ENCODE data around the gene KITLG.
"Not testable (repeated sequence)": the region's sequence is repeated elsewhere in the genome, so short reads cannot be mapped to it uniquely, and the experiment has no call there.

The KITLG gene

GRCh38 chr12:88575361-88575970 is 4.8 kb downstream of the KITLG start:
- no peak for DNase-seq (ENCODE audit: low read depth)

- DNase-seq (ENCODE audit: low read depth), result no peak
These were observed 6.0 kb downstream of the KITLG start for GRCh38 chr12:88574278-88574677.

- no peak for DNase-seq (ENCODE audit: low read depth)
These were observed 6.7 kb downstream of the KITLG start for GRCh38 chr12:88573583-88573982.

- DNase-seq (ENCODE audit: low read depth), result no peak
These were observed 7.3 kb downstream of the KITLG start for GRCh38 chr12:88572781-88573549.

GRCh38 chr12:88571543-88571942 is 8.7 kb downstream of the KITLG start:
- DNase-seq (ENCODE audit: low read depth), result no peak

DNA sequence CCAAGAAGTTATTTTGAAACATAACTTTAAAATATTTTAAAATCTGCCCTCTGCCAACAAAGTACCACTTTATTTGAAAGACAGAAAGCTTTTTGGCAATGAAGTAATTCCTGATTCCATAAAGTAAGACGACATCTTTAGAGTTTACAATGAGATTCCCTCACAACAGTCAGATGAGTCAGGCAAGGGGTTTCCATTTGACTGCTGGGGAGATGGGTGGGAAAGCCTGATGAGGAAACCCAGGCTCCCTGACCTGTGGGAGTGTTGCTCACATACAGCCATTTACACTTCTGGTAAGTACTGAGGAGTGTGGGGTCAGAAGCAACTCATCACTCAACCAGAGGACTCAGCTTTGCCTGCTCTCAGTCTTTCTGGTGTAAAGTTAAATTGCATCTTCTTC is 10.2 kb downstream of the KITLG start:
- DNase-seq (ENCODE audit: low read depth), result no peak

- no peak for DNase-seq (ENCODE audit: low read depth)
These were observed 13.8 kb downstream of the KITLG start for GRCh38 chr12:88566430-88566829.

GRCh38 chr12:88562846-88563582 is 17.3 kb downstream of the KITLG start:
- DNase-seq (ENCODE audit: low read depth), result no peak

DNA sequence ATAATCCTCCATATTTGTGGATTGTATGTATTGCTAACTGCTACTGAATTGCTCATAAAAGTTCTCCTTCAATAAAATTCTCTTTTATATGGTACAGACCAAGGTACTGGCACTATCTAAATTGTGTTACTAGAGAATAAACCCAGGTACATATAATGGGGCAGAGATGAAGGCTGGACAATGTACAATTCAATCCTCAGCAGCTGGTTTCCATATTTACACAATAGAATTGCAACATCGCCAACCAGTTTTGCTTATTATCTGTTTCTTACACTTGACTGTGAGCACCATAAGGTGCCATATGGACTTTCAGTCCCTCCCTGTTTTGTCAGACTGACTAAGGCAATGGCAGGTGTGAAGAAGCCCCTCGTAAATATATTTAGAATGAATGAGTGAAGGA is 18.1 kb downstream of the KITLG start:
- no peak for DNase-seq (ENCODE audit: low read depth)

DNA sequence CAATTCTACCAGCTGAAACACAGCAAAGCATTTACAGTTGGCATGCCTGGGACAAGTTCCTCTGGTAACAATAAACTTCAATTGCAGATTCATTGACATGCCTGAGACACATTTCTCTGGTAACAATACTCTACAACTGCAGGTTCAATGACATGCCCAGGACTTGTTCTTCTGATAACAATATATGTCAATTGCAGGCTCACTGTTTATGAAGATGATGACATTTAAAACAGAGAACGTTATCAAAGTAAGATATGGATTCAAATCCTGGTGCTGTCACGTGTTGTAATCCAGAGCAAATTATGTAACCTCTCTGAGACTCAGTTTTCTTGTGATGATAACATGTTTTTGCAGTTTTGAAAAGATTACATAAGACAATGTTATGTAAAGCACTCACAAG is 20.5 kb downstream of the KITLG start:
- no peak for DNase-seq (ENCODE audit: low read depth)

- no peak for DNase-seq (ENCODE audit: low read depth)
These were observed 21.1 kb downstream of the KITLG start for GRCh38 chr12:88559199-88559598.

GRCh38 chr12:88558340-88558867 is 21.9 kb downstream of the KITLG start:
- DNase-seq (ENCODE audit: low read depth), result no peak

- no peak for DNase-seq (ENCODE audit: low read depth)
These were observed 24.0 kb downstream of the KITLG start for GRCh38 chr12:88556213-88556774.

- no peak for DNase-seq (ENCODE audit: low read depth)
These were observed 26.2 kb downstream of the KITLG start for GRCh38 chr12:88553941-88554658.

DNA sequence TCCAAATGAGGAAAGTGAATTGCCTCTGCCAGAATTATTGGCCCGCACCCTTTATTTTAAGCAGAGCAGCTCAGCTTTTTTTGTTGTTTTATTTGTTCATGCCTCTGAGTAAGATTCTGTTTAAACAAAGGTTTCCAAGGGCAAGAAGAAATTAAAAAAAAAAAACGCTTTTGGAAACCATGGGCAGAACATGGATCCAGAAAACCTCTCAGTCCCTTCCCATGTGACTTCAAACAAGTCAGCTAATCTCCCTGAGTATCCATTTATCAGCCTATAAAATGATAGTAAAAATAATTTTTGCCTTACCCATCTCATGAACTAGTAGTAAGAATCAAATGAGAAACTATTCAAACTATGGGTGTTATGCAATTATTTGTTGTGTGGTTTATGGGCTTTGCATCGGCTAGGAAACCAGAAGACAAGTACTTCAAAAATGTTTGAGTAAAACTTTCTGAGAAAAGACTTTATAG is 27.6 kb downstream of the KITLG start:
- no peak for DNase-seq (ENCODE audit: low read depth)

- no peak for DNase-seq (ENCODE audit: low read depth)
These were observed 30.3 kb downstream of the KITLG start for GRCh38 chr12:88549929-88550328.

GRCh38 chr12:88547949-88548348 is 32.3 kb downstream of the KITLG start:
- DNase-seq (ENCODE audit: low read depth), result not testable (repeated sequence)

GRCh38 chr12:88546853-88547252 is 33.4 kb downstream of the KITLG start:
- DNase-seq (ENCODE audit: low read depth), result no peak

GRCh38 chr12:88546226-88546625 is 34.0 kb downstream of the KITLG start:
- DNase-seq (ENCODE audit: low read depth), result no peak

GRCh38 chr12:88544991-88545980 is 35.0 kb downstream of the KITLG start:
- DNase-seq (ENCODE audit: low read depth), result no peak

All from stimulated activated CD8-positive, alpha-beta memory T cell treated with anti-CD3 and anti-CD28 coated beads, Interleukin-7, amount 100 ng/mL, for 24 hours (primary cell).